GM18508 (cell line): Measurements from ENCODE around the gene GPX4.

Experiments
- ATAC-seq: cut with Tn5 transposase; IDR thresholded peaks from one replicate; pipeline ENCODE4 v1.9.1; 2021; ENCODE audit warnings: moderate number of reproducible peaks; ENCODE audit not compliant: insufficient read depth, unreplicated experiment

The GPX4 gene

GRCh38 chr19:1068009-1069001, 35.5 kb upstream of the GPX4 start:
- ATAC-seq = no peak

- no peak for ATAC-seq
Measured at GRCh38 chr19:1069009-1069779, 34.6 kb upstream of the GPX4 start.

GRCh38 chr19:1070576-1070930, 33.2 kb upstream of the GPX4 start:
- ATAC-seq = no peak

GRCh38 chr19:1070931-1071791, 32.6 kb upstream of the GPX4 start:
- ATAC-seq = no peak

GRCh38 chr19:1072371-1073015, 31.3 kb upstream of the GPX4 start:
- ATAC-seq = no peak

- ATAC-seq = no peak
Measured at GRCh38 chr19:1073063-1073955, 30.5 kb upstream of the GPX4 start.

GRCh38 chr19:1073956-1074517, 29.8 kb upstream of the GPX4 start:
- no peak for ATAC-seq

GRCh38 chr19:1074544-1075283, 29.1 kb upstream of the GPX4 start:
- ATAC-seq = no peak

- no peak for ATAC-seq
Measured at GRCh38 chr19:1076046-1076386, 27.8 kb upstream of the GPX4 start.

- ATAC-seq = no peak
Measured at GRCh38 chr19:1076951-1077350, 26.8 kb upstream of the GPX4 start.

GRCh38 chr19:1079566-1080111, 24.2 kb upstream of the GPX4 start:
- no peak for ATAC-seq

- ATAC-seq = no peak
Measured at GRCh38 chr19:1080360-1081161, 23.2 kb upstream of the GPX4 start.

- no peak for ATAC-seq
Measured at GRCh38 chr19:1081301-1082164, 22.3 kb upstream of the GPX4 start.

- ATAC-seq = no peak
Measured at GRCh38 chr19:1082165-1082927, 21.4 kb upstream of the GPX4 start.
